Erythroblast (primary cell): Measurements from ENCODE around the gene TLR4.

Experiments
- GATA1 ChIP-seq: IDR thresholded peaks from 2 replicates; pipeline ENCODE4 v1.6.1; 2011; ENCODE audit warnings: low read depth, mild to moderate bottlenecking, control low read depth, low read length, moderate library complexity
- POLR2A ChIP-seq: IDR thresholded peaks from 2 replicates; pipeline ENCODE4 v1.6.1; 2011; ENCODE audit warnings: mild to moderate bottlenecking, low read length

DNA sequence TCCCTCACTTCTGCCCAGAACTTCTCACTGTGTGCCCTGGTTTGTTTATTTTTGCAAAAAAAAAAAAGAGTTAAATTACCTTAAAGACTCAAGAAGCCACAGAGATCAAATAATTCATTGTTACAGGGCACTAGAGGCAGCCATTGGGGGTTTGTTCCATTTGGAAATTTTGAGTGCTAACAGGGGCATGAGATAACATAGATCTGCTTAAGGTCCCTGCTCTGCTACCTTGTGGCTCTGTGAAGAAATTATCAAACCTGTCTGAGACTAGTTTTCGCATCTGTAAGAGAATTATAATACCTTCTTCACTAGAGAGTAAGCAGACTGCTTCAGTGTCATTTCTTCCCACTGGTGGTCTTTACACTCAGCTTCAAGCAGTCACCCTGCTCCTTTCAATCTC, 394 bp downstream of the TLR4 start:
- TF ChIP-seq POLR2A (no peak), GATA1 (no peak)
